ENCODE results near the gene NFATC2.

NFATC2 gene

GRCh38 chr20:51363378-51363777, 179.1 kb downstream of the NFATC2 start:
- in situ Hi-C loops (cut with HindIII; ENCODE audit: low sequenced_read_pairs): no loop called here
- no peak for DNase-seq (ENCODE audit: low read depth, low spot score)

DNA sequence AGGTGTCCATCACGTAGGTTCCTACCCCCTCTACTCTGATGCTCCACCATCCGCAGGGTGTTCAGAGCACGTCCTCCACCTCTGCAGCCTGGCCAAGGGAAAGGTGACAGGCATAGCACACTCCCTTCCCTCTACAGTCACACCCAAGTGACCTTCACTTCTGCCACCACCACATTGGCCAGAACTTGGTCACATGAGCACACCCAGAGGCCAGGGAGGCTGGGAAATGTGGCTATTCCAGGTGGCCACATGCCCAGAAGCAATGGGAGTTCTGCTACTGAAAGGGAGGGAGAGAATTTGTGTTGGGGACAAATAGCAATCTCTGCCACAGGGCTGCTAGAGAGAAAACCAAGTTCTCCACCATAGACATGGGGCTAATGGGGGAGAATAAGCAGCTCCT, 180.3 kb downstream of the NFATC2 start:
- TF ChIP-seq CTCF (IDR thresholded peaks at IDR 0.05; ENCODE audit: low read depth, low read length): no peak
- no peak for DNase-seq (ENCODE audit: low read depth, low spot score)
- H3K4me3 ChIP-seq (ENCODE audit: low read depth, low read length): no peak overlapping the region
- in situ Hi-C loops (cut with HindIII; ENCODE audit: low sequenced_read_pairs): no loop called here

More at GRCh38 chr20:51363378-51363777, 179.1 kb downstream of the NFATC2 start:
- TF ChIP-seq CTCF (IDR thresholded peaks at IDR 0.05; ENCODE audit: low read depth, low read length): no peak
- H3K4me3 ChIP-seq (ENCODE audit: low read depth, low read length): no peak overlapping the region

- in situ Hi-C loops (cut with HindIII; ENCODE audit: low sequenced_read_pairs): no loop called here
- no peak for DNase-seq (ENCODE audit: low read depth, low spot score)
- no peak overlapping the region for H3K4me3 ChIP-seq (ENCODE audit: low read depth, low read length)
- no peak for TF ChIP-seq CTCF (IDR thresholded peaks at IDR 0.05; ENCODE audit: low read depth, low read length)
Observed at GRCh38 chr20:51361258-51361657, 181.3 kb downstream of the NFATC2 start.

GRCh38 chr20:51360451-51361201, 181.9 kb downstream of the NFATC2 start:
- peak; percentile 100 for DNase-seq (ENCODE audit: low read depth, low spot score)
- TF ChIP-seq CTCF (IDR thresholded peaks at IDR 0.05; ENCODE audit: low read depth, low read length): no peak
- in situ Hi-C loops (cut with HindIII; ENCODE audit: low sequenced_read_pairs): no loop called here
- H3K4me3 ChIP-seq (ENCODE audit: low read depth, low read length): no peak overlapping the region

DNA sequence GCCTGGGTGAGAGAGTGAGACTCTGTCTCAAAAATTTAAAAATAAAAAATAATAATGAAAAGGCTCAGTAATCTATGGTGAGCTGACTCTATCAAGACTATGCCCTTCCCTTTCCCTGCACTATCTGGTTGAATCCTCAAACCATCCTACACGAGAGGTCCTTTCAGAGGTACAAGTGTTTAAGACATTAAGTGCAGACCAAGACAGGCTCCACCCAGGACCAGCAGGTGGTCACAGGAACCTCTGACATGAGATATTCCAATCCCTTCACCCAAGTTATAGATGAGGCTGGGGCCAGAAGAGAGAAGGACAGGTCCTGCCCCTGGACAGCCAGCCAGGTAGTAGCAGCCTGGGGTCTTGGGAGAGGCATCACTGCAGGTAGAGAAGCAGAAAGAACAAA, 182.6 kb downstream of the NFATC2 start:
- in situ Hi-C loops (cut with HindIII; ENCODE audit: low sequenced_read_pairs): no loop called here
- no peak for DNase-seq (ENCODE audit: low read depth, low spot score)
- TF ChIP-seq CTCF (IDR thresholded peaks at IDR 0.05; ENCODE audit: low read depth, low read length): no peak

DNA sequence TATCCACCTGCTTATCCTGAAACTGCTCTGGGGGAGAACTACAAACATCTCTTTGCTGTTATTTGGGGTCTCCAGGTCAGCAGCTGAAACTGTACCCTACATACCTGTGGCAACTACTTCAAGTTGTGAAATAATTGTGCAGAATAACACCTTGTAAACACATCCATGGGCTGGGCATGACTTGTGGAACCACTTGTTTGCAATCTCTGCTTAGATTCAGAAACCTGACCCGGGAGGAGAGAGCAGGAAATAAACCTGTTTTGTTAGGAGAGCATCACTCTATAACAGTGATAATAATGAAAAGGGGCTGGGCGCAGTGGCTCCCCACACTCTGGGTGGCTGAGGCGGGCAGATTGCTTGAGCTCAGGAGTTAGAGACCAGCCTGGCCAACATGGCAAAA, 183.1 kb downstream of the NFATC2 start:
- H3K4me3 ChIP-seq (ENCODE audit: low read depth, low read length): no peak overlapping the region
- TF ChIP-seq CTCF (IDR thresholded peaks at IDR 0.05; ENCODE audit: low read depth, low read length): no peak

More for the DNA sequence above, 182.6 kb downstream of the NFATC2 start:
- H3K4me3 ChIP-seq (ENCODE audit: low read depth, low read length): no peak overlapping the region

More for the DNA sequence above, 183.1 kb downstream of the NFATC2 start:
- DNase-seq (ENCODE audit: low read depth, low spot score): no peak
- in situ Hi-C loops (cut with HindIII; ENCODE audit: low sequenced_read_pairs): no loop called here
